Embryonic facial prominence (tissue), 1 donor: Measurements from ENCODE around the gene RBM20.

Experiments used
- DNase-seq: peaks from one replicate; pipeline ENCODE4 v3.0.0-alpha.2; 2016; ENCODE audit errors: extremely low spot score

The RBM20 gene

GRCh38 chr10:110737886-110738634, 93.9 kb downstream of the RBM20 start:
- no peak for DNase-seq

- DNase-seq = no peak
Observed at GRCh38 chr10:110739811-110740271, 95.7 kb downstream of the RBM20 start.

- DNase-seq = no peak
Observed at GRCh38 chr10:110742801-110743200, 98.7 kb downstream of the RBM20 start.

- DNase-seq = no peak
Observed at GRCh38 chr10:110744782-110745181, 100.6 kb downstream of the RBM20 start.

GRCh38 chr10:110746254-110746826, 102.2 kb downstream of the RBM20 start:
- peak; percentile 71 for DNase-seq

GRCh38 chr10:110746969-110747608, 103.0 kb downstream of the RBM20 start:
- DNase-seq = no peak

- DNase-seq = no peak
Observed at GRCh38 chr10:110747609-110748464, 103.7 kb downstream of the RBM20 start.

- no peak for DNase-seq
Observed at GRCh38 chr10:110748970-110749369, 104.8 kb downstream of the RBM20 start.

- DNase-seq = no peak
Observed at GRCh38 chr10:110750931-110751330, 106.8 kb downstream of the RBM20 start.

- DNase-seq = no peak
Observed at GRCh38 chr10:110751850-110752249, 107.7 kb downstream of the RBM20 start.

GRCh38 chr10:110753462-110753861, 109.3 kb downstream of the RBM20 start:
- no peak for DNase-seq

- no peak for DNase-seq
Observed at GRCh38 chr10:110754375-110755105, 110.4 kb downstream of the RBM20 start.

GRCh38 chr10:110755781-110756180, 111.6 kb downstream of the RBM20 start:
- DNase-seq = no peak

GRCh38 chr10:110756876-110757275, 112.7 kb downstream of the RBM20 start:
- no peak for DNase-seq

GRCh38 chr10:110757586-110757985, 113.5 kb downstream of the RBM20 start:
- DNase-seq = no peak

GRCh38 chr10:110758128-110758765, 114.1 kb downstream of the RBM20 start:
- no peak for DNase-seq

- no peak for DNase-seq
Observed at GRCh38 chr10:110758898-110759297, 114.8 kb downstream of the RBM20 start.

GRCh38 chr10:110759523-110759922, 115.4 kb downstream of the RBM20 start:
- no peak for DNase-seq

- no peak for DNase-seq
Observed at GRCh38 chr10:110762109-110762848, 118.1 kb downstream of the RBM20 start.

GRCh38 chr10:110762849-110763211, 118.7 kb downstream of the RBM20 start:
- no peak for DNase-seq
